ENCODE results near the gene IL18RAP.

The IL18RAP gene

GRCh38 chr2:102487761-102488462, 65.0 kb downstream of the IL18RAP start:
- TF ChIP-seq CTCF (IDR thresholded peaks at IDR 0.05) = no peak

GRCh38 chr2:102489646-102490045, 66.7 kb downstream of the IL18RAP start:
- TF ChIP-seq CTCF (IDR thresholded peaks at IDR 0.05) = no peak

DNA sequence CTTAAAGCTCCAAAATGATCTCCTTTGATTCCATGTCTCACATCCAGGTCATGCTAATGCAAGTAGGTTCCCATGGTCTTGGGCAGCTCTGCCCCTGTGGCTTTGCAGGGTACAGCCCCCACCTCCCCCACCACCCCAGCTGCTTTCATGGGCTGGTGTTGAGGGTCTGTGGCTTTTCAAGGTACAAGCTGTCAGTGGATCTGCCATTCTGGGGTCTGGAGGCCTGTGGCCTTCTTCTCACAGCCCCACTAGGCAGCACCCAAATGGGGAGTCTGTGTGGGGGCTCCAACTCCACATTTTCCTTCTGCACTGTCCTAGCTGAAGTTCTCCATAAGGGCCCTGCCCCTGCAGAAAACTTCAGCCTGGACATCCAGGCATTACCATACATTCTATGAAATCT, 69.0 kb downstream of the IL18RAP start:
- TF ChIP-seq CTCF (IDR thresholded peaks at IDR 0.05) = no peak

DNA sequence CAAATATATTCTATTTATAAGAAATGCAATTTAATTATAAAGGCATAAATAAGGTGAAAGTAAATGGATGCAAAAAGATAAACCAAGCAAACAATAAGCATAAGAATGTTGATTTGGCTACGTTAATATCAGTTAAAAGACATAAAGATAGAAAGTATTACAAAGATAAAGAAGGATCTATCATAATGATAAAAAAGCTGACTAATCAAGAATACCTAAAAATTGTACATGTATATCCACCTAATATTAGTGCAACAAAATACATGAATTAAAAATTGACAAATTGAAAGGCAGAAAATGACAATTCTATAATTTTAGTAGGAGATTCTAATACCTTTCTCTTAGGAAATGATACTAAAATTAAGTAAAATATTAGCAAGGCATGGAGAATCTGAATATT, 71.6 kb downstream of the IL18RAP start:
- no peak for TF ChIP-seq CTCF (IDR thresholded peaks at IDR 0.05)

DNA sequence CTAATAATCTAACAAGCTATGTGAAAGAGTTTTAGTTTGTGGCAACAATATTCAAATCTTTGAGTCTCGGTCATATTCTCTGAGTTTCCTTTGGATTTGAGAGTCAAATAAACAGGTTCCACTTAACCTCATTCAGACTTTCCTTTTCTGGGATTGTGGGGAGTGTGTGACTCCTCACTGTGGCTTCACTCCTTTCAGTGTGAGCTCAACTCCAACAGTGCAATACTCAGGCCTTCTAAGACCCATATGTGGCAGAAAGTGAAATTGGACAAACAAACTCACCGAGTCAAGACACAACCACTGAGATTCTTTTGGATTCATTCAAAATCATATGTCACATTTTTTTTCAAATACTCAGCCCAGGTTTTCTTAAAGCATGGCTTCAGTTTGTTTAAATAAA, 75.5 kb downstream of the IL18RAP start:
- no peak for TF ChIP-seq CTCF (IDR thresholded peaks at IDR 0.05)

DNA sequence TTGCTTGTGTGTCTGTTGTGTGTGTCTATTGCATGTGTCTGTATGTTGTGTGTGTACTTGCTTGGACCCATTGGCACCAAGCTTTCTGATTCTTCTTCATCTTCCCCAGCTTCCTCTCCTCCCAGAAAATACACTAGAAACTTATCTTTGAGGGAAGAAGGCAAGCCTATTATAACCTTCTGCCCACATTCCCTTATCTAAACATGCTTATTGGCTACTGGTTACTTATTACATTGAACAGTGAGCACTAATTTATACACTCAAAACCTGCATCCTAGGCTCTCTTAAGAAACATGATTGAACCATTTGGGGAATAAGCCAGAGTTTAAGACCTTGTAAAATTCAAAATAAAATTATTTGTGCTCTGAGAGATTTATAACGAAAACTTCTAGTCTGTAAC, 76.6 kb downstream of the IL18RAP start:
- no peak for TF ChIP-seq CTCF (IDR thresholded peaks at IDR 0.05)
